Central memory CD4-positive, alpha-beta T cell (primary cell): ENCODE measurements around the gene CACNA1B.

Source experiments
- DNase-seq: peaks from one replicate; pipeline ENCODE4 v3.0.0; 2022

CACNA1B gene

GRCh38 chr9:138060365-138060764, 182.8 kb downstream of the CACNA1B start:
- no peak for DNase-seq

DNA sequence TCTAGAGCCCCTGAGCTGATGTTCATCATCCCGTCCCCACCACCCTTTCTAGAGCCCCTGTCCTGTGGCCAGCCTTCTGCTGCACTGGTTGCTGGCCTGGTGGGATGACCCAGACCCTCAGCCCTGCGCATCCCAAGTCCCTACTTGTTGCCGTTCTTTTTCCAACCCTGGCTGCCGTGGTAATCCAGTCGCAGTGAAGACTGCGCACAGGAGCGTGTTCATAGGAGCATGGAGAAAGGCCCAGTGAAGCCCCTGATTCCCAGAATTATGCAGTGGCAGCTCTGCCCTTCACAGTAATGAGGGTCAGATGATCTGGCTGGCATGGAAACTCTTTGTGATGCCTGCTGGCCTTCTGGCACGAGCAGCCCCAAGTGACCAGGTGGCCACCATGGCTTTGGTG, 183.3 kb downstream of the CACNA1B start:
- DNase-seq = no peak

- no peak for DNase-seq
Observed at GRCh38 chr9:138061631-138062030, 184.0 kb downstream of the CACNA1B start.

DNA sequence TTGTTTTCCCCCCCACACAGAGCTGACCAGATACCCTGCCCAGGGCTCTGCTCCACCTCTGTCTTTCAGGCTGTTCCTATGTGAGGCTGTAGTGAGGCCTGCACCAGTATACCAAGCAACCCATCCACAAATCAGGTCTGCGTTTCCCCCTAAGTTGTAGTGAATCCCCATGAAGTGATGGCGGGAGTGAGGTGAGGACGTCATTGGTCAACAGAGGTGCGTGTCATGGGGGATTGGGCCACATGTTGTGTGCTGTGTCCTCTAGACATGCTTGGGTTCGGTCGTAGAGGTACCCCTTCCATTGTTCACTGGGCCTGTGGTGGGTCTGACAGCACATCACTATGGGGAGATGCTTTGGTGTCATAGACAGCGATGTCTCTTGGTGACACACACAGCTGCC, 184.6 kb downstream of the CACNA1B start:
- no peak for DNase-seq

DNA sequence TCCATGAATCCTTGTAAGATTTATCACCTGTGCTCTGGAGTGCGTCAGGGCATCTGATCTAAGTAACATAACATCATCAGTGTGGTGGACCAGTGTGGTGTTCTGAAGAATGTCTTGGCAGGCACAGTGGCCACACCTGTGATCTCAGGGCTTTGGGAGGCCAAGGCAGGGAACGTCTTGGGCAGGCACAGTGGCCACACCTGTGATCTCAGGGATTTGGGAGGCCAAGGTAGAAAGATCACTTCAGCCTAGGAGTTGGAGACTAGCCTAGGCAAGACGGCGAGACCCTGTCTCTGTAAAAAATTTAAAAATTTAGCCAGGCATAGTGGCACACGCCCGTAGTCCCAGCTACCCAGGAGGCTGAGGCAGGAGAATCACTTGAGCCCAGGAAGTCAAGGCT, 185.5 kb downstream of the CACNA1B start:
- no peak for DNase-seq

GRCh38 chr9:138063785-138064184, 186.2 kb downstream of the CACNA1B start:
- DNase-seq = no peak

DNA sequence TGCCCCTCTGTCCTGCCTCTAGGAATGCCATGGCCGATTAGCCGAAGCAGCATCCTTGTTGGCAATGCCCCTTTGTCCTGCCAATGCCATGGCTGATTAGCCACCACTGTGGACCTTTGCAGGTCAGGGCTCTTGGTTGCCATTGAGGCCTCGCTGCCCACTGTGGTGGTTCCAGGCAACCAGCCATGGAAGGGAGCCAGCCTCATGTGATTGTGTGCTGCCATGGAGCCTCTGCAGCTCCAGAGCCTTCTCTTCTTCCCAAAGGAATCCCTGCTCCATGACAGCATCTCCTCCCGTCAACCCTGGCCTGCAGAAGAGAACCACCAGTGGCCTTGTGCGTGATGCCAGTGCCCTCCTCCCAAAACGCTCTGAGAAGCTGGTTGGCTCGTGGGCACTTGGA, 187.0 kb downstream of the CACNA1B start:
- DNase-seq = no peak

- no peak for DNase-seq
Observed at GRCh38 chr9:138065287-138065686, 187.7 kb downstream of the CACNA1B start.

GRCh38 chr9:138066049-138066448, 188.5 kb downstream of the CACNA1B start:
- no peak for DNase-seq

DNA sequence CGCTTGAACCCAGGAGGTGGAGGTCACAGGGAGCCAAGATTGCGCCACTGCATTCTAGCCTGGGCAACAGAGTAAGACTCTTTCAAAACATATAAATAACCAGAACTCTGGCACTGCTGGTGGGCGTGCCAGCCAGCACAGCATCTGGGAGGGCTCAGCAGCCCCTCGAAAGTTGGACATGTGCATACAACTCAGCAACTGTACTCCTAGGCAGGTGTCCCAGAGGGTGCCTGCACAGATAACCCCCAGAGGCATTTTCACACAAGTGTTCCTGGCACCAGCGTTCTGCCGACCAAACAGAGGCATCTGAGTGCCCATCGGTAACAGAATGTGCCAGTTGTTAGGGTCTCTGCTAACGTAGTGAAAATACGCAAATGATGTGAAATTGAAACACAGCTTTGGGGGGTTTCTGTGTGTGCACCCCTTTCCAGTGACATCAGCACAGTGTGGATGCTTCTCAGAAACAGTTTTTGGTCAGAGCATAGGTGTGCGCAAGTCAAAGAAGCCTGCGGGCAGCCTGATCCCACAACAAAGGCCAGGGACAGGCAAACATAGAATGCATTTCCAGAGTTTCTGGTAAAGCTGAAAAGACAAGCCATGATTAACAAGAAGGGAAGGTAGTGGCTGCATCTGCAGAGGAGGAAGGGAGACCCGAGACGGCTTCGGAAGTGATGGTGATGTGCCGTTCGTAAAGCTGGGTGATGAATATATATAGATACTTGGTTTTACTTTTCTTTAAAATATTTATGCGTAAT, 190.2 kb downstream of the CACNA1B start:
- DNase-seq = no peak

- no peak for DNase-seq
Observed at GRCh38 chr9:138068601-138069035, 191.0 kb downstream of the CACNA1B start.

- DNase-seq = no peak
Observed at GRCh38 chr9:138069731-138070456, 192.3 kb downstream of the CACNA1B start.

GRCh38 chr9:138070815-138071214, 193.2 kb downstream of the CACNA1B start:
- DNase-seq = no peak

- DNase-seq = no peak
Observed at GRCh38 chr9:138071292-138071691, 193.7 kb downstream of the CACNA1B start.

GRCh38 chr9:138071731-138072130, 194.1 kb downstream of the CACNA1B start:
- DNase-seq = no peak

- no peak for DNase-seq
Observed at GRCh38 chr9:138072161-138072842, 194.7 kb downstream of the CACNA1B start.

DNA sequence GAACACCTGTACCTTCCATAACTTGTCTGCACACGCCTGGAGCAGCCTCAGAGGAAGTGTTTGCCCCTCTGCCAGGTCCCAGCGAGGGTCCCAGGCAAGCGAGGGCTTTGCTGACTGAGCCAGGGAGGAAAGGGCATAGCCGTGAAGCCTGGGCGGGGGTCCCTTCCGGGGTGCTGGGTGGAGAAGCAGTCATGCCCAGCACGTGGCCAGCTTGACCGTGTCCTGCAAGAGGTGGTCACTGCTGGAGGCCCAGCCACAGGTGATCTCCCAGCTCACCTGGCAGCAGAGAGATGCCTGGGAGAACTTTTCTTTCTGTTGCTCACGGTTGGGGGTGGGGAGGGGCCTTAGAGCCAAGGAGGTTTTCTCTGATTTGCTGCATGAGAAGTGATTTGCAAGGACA, 195.3 kb downstream of the CACNA1B start:
- DNase-seq = no peak

- no peak for DNase-seq
Observed at GRCh38 chr9:138073408-138073807, 195.8 kb downstream of the CACNA1B start.

- DNase-seq = no peak
Observed at GRCh38 chr9:138073808-138074207, 196.2 kb downstream of the CACNA1B start.

DNA sequence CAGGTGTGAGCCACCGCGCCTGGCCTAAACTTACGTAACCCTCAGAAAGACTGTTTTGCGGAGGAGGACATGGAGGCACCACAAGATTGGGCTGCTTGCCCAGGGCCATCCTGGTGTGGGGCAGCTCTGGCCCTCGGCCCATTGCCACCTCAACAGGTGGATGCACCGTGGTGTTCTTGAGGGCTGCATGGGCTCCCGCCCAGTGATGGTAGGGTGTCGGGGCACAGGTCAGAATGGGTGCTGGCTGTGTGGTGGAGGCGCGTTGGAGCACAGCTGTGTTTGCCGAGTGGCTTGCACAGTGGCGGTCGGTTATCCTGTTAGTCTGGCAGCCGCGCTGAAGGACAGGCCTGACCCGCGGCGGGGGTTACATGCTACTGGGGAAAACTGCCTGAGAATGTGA, 196.9 kb downstream of the CACNA1B start:
- DNase-seq = no peak

DNA sequence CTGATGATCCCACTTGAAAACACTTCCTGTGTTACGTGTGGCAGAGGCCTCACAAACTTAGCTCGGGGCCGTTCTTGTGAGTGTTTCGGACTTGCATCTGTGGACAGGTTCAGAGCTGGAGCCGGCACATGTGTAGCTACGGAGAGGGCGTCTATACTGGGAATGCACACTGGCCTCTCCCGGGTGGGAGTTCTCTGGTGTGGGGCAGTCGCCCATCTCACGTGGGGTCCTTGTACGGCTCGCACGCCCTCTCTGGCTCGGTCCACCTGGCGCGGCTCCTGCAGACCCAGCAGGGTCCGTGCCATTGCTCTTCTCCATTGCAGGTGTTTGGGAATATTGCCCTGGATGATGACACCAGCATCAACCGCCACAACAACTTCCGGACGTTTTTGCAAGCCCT, 197.9 kb downstream of the CACNA1B start:
- no peak for DNase-seq

DNA sequence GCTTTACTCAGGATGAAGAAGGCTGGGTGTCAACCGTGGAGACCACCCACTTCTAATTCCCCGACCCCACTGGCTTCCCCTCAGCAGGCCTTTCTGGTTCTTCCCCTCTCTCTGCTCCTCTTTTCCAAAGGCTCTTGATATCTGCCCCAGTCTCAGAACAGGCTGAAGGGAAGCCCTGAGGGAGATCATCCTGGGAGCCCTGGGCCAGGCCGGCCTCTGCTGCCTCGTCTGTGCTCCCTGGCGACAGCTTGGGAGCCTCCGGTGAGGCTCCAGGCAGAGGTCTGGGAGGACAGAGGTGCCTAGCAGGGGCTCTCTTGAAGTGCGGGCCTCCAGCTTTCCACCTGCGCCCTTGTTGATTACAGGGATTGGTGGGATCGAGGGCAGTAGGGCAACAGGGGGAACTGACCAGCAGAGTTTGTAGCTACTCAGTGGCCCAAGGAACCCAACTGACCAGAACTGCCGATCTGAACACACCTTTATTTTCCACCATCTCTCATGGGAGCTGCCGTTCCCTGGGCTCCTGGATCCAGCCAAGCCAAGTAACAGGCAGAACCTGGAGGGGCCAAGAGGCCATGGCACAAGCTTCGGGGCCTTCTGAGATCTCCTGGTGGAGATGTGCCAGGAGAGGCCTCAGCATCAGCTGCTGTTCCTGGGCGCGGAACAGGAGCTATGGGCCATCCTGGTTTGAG, 198.5 kb downstream of the CACNA1B start:
- no peak for DNase-seq

GRCh38 chr9:138076650-138077009, 199.0 kb downstream of the CACNA1B start:
- no peak for DNase-seq
